HG03135 (cell line): ENCODE data around the gene GLOD4.
"Not testable (repeated sequence)": the region's sequence is repeated elsewhere in the genome, so short reads cannot be mapped to it uniquely, and the experiment has no call there.

Source experiments
- ATAC-seq: cut with Tn5 transposase; IDR thresholded peaks from one replicate; pipeline ENCODE4 v1.9.1; 2021; ENCODE audit warnings: mild to moderate bottlenecking, moderate library complexity; ENCODE audit not compliant: unreplicated experiment

Gene GLOD4

GRCh38 chr17:802901-803881, 21.1 kb upstream of the GLOD4 start:
- ATAC-seq, result no peak

- ATAC-seq, result no peak
Measured at GRCh38 chr17:802481-802880, 20.4 kb upstream of the GLOD4 start.

GRCh38 chr17:801660-802059, 19.6 kb upstream of the GLOD4 start:
- no peak for ATAC-seq

GRCh38 chr17:800446-801242, 18.6 kb upstream of the GLOD4 start:
- no peak for ATAC-seq

GRCh38 chr17:799261-799660, 17.2 kb upstream of the GLOD4 start:
- ATAC-seq, result no peak

GRCh38 chr17:798246-798645, 16.2 kb upstream of the GLOD4 start:
- no peak for ATAC-seq

- no peak for ATAC-seq
Measured at GRCh38 chr17:797236-797840, 15.3 kb upstream of the GLOD4 start.

GRCh38 chr17:796609-797008, 14.5 kb upstream of the GLOD4 start:
- no peak for ATAC-seq

GRCh38 chr17:795721-796120, 13.6 kb upstream of the GLOD4 start:
- no peak for ATAC-seq

- ATAC-seq, result no peak
Measured at GRCh38 chr17:795276-795675, 13.2 kb upstream of the GLOD4 start.

- ATAC-seq, result no peak
Measured at GRCh38 chr17:794876-795275, 12.8 kb upstream of the GLOD4 start.

GRCh38 chr17:792277-792676, 10.2 kb upstream of the GLOD4 start:
- no peak for ATAC-seq

- ATAC-seq, result no peak
Measured at GRCh38 chr17:791829-792228, 9.7 kb upstream of the GLOD4 start.

- not testable (repeated sequence) for ATAC-seq
Measured at GRCh38 chr17:790874-791247, 8.8 kb upstream of the GLOD4 start.

- not testable (repeated sequence) for ATAC-seq
Measured at GRCh38 chr17:789931-790873, 8.1 kb upstream of the GLOD4 start.

- ATAC-seq, result no peak
Measured at GRCh38 chr17:789160-789840, 7.2 kb upstream of the GLOD4 start.

- ATAC-seq, result no peak
Measured at GRCh38 chr17:788551-788950, 6.5 kb upstream of the GLOD4 start.

GRCh38 chr17:787641-788221, 5.7 kb upstream of the GLOD4 start:
- ATAC-seq, result no peak

GRCh38 chr17:785901-786300, 3.8 kb upstream of the GLOD4 start:
- not testable (repeated sequence) for ATAC-seq
